ENCODE data around the gene CD14.

Gene CD14

DNA sequence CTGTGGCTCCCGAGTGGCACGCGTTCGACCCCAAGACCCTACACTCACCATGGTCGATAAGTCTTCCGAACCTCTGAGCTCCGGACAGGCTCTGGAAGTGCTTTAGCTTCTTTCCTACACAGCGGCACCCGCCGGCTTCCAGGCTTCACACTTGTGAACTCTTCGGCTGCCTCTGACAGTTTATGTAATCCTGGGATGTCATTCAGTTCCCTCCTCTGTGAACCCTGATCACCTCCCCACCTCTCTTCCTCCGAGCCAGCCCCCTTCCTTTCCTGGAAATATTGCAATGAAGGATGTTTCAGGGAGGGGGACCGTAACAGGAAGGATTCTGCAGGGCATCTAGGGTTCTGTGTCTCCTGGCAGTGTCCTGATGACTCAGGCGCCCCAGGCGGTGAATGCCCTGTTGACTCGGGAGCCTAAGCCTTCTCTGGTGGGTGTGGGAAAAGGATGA lies at the start of gene CD14:
CD14 (minus strand) TSS at position 155 of the 451 bp plus-strand sequence; CDS start at position 51, 104 bp downstream.
- no peak for DNase-seq (ENCODE audit: low spot score)

GRCh38 chr5:140678993-140679392 lies 46.0 kb upstream of the CD14 start:
- DNase-seq (ENCODE audit: low spot score) = no peak

More for the DNA sequence above, at the start of gene CD14:
- TF ChIP-seq, protein P1, sequence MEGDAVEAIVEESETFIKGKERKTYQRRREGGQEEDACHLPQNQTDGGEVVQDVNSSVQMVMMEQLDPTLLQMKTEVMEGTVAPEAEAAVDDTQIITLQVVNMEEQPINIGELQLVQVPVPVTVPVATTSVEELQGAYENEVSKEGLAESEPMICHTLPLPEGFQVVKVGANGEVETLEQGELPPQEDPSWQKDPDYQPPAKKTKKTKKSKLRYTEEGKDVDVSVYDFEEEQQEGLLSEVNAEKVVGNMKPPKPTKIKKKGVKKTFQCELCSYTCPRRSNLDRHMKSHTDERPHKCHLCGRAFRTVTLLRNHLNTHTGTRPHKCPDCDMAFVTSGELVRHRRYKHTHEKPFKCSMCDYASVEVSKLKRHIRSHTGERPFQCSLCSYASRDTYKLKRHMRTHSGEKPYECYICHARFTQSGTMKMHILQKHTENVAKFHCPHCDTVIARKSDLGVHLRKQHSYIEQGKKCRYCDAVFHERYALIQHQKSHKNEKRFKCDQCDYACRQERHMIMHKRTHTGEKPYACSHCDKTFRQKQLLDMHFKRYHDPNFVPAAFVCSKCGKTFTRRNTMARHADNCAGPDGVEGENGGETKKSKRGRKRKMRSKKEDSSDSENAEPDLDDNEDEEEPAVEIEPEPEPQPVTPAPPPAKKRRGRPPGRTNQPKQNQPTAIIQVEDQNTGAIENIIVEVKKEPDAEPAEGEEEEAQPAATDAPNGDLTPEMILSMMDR (IDR thresholded peaks at IDR 0.05; ENCODE audit: extremely low read depth, missing control alignments) = no peak

GRCh38 chr5:140677947-140678346 lies 45.0 kb upstream of the CD14 start:
- TF ChIP-seq, protein P1 (IDR thresholded peaks at IDR 0.05; ENCODE audit: extremely low read depth, missing control alignments) = no peak

More at GRCh38 chr5:140678993-140679392, 46.0 kb upstream of the CD14 start:
- TF ChIP-seq, protein P1 (IDR thresholded peaks at IDR 0.05; ENCODE audit: extremely low read depth, missing control alignments) = no peak

DNA sequence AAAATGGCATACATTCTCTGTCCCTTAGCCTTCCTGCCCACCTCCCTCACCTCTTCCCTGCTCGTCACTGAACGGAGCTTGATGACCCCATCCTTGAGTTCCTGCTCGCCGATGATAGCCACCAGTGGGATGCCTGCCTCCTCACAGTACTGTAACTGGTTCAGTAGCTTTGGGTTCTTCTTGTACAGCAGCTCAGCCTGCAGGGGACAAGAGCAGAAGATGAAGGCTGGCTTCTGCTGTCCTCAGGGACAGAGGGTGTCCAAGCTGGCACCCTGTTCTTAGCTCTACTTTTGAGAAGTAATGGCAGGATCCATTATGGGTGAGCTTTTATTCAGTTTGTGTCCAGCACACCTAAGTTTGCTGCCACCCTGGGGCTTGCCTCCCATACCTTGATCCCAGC lies 41.7 kb upstream of the CD14 start:
- TF ChIP-seq, protein P1 (IDR thresholded peaks at IDR 0.05; ENCODE audit: extremely low read depth, missing control alignments) = no peak

More at GRCh38 chr5:140677947-140678346, 45.0 kb upstream of the CD14 start:
- DNase-seq (ENCODE audit: low spot score) = peak; percentile 46

DNA sequence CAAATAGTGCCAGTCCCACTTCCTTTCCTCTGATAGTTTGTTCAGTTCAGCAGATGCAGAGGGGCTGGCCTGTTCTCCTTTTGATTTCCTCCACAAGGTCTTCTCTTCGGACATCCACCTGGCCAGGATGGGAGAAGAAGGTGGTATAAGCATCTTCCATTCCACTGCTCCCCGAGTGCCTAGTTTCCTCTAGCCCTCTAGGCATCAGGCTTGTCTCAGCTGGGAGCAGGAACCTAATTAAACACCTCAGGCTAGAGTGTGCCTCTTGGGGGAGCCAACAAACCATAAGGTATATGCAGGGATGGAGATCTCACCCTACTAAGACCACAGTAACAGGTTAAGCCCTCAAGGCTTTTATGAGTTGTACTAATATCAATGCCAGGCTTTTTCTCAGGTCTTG lies 41.2 kb upstream of the CD14 start:
- no peak for DNase-seq (ENCODE audit: low spot score)
- TF ChIP-seq, protein P1 (IDR thresholded peaks at IDR 0.05; ENCODE audit: extremely low read depth, missing control alignments) = no peak

More for the DNA sequence above, 41.7 kb upstream of the CD14 start:
- DNase-seq (ENCODE audit: low spot score) = no peak

- no peak for DNase-seq (ENCODE audit: low spot score)
- TF ChIP-seq, protein P1 (IDR thresholded peaks at IDR 0.05; ENCODE audit: extremely low read depth, missing control alignments) = no peak
Observed at GRCh38 chr5:140673187-140673976, 40.4 kb upstream of the CD14 start, which contains the start of gene DND1. Gene DND1, minus strand, starts transcription at chr5:140673576. Its CDS starts 34 bp downstream, at chr5:140673542.

DNA sequence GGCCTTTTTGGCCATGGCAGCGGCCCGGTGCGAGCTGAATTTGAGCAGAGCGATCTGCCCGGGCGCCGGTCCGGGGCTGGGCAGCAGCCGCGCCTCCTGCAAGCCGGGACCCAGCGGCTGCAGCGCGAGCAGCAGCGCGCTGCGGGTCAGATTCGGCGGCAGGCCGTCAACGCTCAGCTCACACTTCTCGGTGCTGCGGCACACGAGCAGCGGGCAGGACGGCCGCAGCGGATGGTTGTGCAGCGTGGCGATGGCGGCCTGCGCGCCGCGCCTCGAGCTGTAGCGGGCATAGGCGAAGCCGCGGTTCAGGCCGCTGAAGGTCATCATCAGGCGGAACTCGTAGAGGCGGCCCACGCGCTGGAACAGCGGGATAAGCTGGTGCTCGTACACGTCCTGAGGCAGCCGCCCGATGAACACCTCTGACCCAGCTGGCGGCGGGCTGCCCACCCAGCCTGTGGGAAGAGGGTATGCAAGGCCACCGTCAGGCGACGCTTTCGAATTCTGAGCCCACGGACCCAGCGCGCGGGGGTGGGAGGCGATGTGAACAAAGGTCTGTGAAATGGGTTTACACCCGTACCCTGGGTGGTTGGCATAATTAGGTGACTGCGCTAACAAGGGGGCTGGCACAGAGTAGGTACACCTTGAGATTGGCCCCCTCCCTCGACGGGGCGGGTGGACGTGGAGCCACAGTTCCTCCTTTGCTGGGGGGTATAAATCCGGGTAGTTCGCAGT lies 39.6 kb upstream of the CD14 start:
- peak; percentile 48 for DNase-seq (ENCODE audit: low spot score)
- TF ChIP-seq, protein P1 (IDR thresholded peaks at IDR 0.05; ENCODE audit: extremely low read depth, missing control alignments) = no peak
